ENCODE results near the gene PRPF38A.
"Not testable (repeated sequence)": the region's sequence is repeated elsewhere in the genome, so short reads cannot be mapped to it uniquely, and the experiment has no call there.

PRPF38A gene

DNA sequence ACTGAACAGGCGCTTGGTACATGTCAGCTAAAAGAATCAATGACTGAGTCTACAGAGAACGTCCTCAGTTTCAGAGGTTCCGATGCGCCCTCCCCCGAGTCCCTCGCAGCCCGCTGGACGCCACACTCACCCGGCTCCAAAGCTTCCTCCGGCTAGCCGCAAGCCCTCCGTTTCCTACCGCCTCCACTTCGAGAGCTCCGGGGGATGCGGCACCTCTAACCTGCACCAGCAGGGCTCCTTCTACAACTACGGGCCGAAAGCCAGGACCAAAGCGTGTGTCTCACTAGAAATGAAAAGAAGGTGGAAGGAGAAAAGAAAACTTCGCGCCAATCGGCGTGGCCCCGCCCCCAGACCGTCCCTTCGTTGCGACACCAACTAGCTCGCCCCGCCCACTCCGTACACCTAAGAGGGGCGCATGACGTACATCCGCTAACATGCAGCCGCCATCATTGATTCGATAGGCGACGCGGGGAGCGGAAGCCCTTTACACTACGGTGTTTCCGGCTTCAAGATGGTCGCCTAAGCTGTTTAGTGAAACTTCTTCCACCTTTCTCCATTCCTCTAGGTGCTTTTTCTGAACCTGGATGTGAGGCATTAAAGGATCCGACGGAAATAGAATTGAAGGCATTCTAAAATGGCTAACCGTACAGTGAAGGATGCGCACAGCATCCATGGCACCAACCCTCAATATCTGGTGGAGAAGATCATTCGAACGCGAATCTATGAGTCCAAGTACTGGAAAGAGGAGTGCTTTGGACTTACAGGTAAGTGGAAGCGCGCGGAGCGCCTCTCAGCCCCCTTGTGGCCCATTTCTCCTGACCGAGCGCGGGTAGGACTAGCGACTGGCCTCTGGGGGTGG lies at the start of gene PRPF38A, which contains the start of gene ORC1:
Gene PRPF38A (plus strand): TSS at position 487 of the 859 bp plus-strand sequence. CDS start 148 bp downstream, at position 635.
Gene ORC1 (minus strand): TSS at position 308 of the 859 bp plus-strand sequence. CDS start 2,200 bp downstream, outside the sequence.
- DNase-seq (ENCODE audit: low read depth, low spot score): peak; percentile 91

DNA sequence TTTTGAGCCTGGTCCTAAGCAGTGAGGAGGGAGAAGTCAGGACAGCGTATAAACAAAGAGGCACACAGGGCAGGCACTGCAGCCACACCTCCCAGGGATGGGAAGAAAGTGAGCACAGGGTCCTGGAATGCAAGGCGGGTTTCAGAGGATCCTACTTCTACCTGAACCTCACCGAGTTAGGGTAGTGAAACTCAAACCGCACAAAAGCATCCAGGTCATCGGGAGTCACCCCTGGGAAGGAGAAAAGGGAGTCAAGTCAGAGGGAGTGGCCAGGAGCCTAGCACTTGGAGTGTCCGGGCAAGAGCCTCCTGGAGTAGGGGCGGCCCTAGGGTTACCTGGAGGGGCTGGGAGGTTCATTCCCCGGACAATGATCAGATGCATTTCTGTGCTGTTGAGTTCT lies 49.0 kb upstream of the PRPF38A start:
- no peak for DNase-seq (ENCODE audit: low read depth, low spot score)

DNA sequence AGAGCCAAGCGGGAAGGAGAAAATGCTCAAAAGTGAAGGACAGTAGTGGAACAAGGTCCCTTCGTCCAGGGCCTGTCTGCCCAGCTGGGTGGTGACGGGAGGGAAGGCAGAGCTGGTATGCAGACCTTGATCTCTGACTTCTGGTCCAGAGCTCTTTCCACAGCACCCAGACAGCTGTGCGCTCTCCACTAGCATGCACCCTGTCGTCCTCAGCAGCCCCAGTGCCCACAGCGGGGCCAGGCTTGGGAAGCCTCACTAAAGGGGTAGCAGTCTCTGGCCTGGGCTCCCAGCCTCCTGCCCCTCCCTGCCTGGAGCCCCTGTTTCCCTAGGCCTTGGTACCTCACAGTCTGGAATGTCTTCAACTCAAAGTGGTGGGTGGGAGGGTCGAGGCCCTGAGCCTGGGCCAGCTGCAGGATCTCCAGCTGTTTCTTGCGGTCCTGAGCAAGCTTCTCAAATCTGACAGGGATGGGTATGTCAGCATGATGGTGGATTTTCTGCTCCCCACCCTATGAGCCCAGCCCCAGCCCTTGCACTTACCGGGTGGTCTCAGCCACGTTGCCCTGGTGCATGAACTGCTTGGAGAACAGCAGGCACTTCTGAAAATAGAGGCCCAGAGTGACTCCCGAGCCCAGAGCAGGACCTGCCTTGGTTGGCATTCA lies 48.4 kb upstream of the PRPF38A start:
- no peak for DNase-seq (ENCODE audit: low read depth, low spot score)

- DNase-seq (ENCODE audit: low read depth, low spot score): no peak
These were observed 47.5 kb upstream of the PRPF38A start for GRCh38 chr1:52356818-52357355.

GRCh38 chr1:52357397-52357796 lies 47.0 kb upstream of the PRPF38A start:
- no peak for DNase-seq (ENCODE audit: low read depth, low spot score)

- DNase-seq (ENCODE audit: low read depth, low spot score): no peak
These were observed 45.4 kb upstream of the PRPF38A start for GRCh38 chr1:52358851-52359497.

DNA sequence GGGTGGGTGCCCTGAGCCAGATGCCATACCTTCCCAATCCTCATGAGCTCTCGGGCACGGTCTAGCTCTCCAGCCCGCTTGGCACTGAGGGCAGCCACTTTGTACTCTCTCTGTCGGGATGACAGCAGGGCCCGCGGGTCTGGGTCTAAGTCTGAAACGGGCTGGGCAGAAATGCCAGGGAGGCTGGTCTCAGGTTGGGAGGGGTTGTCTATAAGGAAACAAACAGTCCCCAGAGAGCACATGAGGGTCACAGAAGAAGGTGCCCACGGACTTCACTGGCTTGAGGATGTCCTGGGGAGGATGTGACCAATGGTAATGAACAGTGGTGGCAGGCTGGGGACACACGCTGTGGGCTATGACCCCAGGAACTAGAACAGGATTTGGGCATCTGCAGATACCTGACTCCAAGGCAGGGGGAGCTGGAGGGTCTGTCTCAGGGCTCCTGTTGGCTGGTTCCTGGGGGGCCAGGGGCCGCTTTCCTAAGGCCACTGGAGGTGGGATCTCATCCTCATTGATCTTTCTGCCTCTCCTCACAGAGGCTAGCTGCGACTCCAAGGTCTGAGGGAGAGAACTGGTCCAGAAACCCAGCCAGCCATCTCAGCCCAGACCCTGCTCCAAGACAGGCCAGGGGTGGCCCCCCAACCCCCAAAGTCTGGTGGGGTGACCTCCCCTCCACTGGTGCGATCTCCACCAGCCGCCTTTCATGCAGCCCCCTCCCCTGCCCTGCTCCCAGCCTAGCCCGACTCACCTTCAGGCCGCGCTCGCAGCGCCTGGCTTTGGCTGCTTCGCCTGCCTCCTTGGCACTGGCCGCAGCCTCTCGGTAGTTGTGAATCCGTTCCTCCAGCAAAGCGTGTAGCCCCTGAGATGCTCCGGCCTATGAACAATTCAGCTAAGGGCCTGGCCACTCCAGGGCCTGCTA lies 44.5 kb upstream of the PRPF38A start:
- no peak for DNase-seq (ENCODE audit: low read depth, low spot score)

DNA sequence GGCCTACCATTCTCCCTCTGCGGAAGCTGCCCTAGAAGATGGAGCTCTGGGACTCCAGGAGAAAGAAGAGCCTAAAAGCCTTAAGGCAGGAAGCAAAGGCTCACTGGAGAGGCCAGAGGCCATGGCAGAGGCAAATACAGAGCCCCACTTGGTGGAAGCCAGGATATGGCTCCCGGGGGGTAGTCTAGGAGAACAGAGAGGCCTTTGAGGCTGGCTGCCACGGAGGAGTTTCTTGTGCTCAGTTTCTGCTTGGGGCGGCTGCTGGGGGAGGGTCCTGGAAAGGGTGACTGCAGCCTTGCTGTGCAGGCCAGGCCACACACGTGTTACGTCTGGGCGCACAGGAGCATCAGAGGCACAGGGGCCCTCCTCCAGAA lies 43.8 kb upstream of the PRPF38A start:
- DNase-seq (ENCODE audit: low read depth, low spot score): no peak

GRCh38 chr1:52364235-52364839 lies 40.1 kb upstream of the PRPF38A start:
- DNase-seq (ENCODE audit: low read depth, low spot score): no peak

DNA sequence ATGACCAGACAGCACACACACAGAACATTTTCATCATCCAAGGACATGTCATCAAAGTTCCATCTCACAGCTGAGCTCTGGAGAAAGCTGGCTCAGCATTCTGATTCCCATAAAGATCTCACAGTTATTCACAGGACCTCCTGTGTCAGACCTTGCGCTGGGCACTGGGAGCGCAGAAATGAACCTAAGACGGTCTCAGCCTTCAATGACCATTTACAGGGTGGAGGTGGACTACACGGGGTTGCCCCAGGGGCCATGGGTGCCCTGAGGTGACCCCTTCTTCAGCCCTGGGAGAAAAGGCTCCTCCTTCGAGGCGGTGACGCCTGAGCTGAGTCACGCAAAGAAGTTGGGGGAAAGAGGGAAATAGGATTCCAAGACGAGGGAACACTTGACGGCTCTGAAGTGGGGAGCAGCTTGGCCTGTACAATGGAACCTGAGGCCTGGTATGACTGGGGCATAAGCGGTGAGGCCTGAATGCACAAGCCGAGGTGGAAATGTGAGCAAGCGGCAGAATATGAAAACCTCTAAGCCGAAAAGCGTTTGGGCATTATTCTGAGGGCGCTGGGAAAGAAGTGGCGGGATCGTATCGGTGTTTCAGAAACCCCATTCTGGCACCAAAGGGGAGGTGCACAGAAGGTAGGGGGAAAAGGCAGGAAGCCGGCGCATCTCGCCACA lies 39.2 kb upstream of the PRPF38A start:
- no peak for DNase-seq (ENCODE audit: low read depth, low spot score)

GRCh38 chr1:52365746-52366516 lies 38.5 kb upstream of the PRPF38A start, which contains the start of gene CC2D1B:
CC2D1B (minus strand) TSS chr1:52366205; CDS start chr1:52364620, 1,585 bp downstream.
- DNase-seq (ENCODE audit: low read depth, low spot score): peak; percentile 90

DNA sequence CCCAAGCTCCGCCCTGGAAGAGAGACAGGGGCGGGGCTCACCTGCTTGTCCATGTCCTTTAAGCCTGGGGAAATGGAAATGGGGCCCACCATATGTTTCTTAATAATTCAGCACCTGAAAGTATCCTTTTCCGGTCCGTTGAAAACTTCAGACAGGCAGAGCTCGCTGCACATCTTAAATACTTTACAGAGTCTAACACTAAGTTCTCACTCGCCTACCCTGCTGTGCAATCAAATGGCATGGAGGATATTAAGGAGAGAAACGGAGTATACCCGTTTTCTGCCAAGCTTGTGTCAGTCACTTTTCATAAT lies 37.9 kb upstream of the PRPF38A start:
- DNase-seq (ENCODE audit: low read depth, low spot score): no peak

DNA sequence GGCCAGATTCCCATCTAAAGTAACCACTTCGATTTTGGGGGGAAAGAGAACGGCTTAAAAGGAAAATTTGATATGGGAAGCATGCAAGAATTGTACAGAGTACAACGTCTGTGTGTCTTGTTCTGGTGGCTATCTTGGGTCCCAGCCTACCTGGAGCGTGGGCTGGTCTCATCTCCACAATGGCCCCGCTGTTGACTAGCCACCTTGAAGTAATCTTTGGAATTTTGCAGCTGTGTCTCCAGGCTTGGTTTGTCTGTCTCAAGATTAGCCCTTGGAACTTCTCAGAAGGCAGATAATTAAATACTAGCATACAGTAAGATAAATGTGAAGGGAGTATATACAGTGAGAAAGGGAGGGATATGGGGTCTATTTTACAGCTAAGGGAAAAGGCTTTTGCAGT lies 37.1 kb upstream of the PRPF38A start:
- DNase-seq (ENCODE audit: low read depth, low spot score): no peak

DNA sequence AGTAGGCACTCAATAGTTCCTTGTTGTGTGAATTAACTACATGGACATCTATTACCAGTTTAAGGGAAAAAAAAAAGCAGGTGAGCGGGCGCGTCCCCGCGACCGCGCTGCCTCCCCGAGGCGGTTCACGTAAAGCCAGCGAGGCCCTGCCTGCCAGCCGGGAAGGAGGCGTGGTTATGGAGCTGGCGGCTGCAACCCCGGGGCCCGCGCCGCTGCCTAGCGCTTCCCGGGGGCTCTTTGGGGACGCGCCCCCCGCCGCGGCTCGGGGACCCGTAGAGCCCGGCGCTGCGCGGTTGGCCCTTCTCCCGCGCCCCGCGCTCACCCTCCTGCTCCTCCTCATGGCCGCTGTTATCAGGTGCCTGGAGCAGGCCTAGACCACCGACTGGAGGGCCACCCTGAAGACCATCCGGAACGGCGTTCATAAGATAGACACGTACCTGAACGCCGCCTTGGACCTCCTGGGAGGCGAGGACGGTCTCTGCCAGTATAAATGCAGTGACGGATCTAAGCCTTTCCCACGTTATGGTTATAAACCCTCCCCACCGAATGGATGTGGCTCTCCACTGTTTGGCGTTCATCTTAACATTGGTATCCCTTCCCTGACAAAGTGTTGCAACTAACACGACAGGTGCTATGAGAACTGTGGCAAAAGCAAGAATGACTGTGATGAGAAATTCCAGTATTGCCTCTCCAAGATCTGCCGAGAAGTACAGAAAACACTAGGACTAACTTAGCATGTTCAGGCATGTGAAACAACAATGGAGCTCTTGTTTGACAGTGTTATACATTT lies 35.8 kb upstream of the PRPF38A start:
- no peak for DNase-seq (ENCODE audit: low read depth, low spot score)

GRCh38 chr1:52369851-52370250 lies 34.6 kb upstream of the PRPF38A start:
- DNase-seq (ENCODE audit: low read depth, low spot score): not testable (repeated sequence)

- no peak for DNase-seq (ENCODE audit: low read depth, low spot score)
These were observed 19.0 kb upstream of the PRPF38A start for GRCh38 chr1:52385376-52385775.

DNA sequence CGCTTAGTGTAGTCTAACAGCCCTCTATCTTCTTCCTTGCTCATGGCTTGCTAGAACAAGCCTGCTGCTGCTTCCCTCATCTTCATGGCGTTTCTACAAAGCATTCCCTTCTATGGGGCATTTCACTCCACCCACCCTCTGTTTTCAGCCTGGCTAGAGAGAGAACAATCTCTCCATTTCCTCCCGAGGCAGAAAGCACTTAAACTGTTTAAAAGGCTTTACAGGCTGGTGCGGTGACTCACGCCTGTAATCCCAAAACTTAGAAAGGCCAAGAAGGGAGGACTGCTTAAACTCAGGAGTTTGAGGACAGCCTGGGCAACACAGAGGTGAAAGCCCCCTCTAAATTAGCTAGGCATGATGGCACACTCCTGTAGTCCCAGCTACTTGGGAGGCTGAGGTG lies 17.9 kb upstream of the PRPF38A start:
- no peak for DNase-seq (ENCODE audit: low read depth, low spot score)

GRCh38 chr1:52393174-52393573 lies 11.2 kb upstream of the PRPF38A start:
- no peak for DNase-seq (ENCODE audit: low read depth, low spot score)

DNA sequence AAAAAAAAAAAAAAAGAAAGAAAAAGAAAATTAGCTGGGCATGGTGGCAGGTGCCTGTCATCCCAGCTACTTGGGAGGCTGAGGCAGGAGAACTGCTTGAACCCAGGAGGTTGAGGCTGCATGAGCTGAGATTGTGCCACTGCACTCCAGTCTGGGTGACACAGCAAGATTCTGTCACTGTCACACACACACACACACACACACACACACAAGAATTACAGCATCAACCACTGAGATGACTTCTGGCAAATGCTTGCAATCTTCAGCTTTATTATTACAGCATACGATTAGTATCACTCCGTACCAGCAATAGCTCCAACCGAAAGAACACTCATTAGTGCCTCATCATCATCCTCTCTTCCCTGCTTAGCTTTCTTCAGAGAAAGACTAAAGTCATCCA lies 4.8 kb upstream of the PRPF38A start:
- no peak for DNase-seq (ENCODE audit: low read depth, low spot score)

Measured in iPS DF 19.7 (cell line).